Omental fat pad (tissue), 4 donors: ENCODE data around the gene CARMIL1. TPM values are rescaled to one million over a fixed set of nuclear protein-coding genes. Genes with fewer than 3 reads are reported as not detected.

Experiments used
- ATAC-seq: fragments of 150-250 bp; one replicate; pipeline ENCODE4 v1.9.1; 2016; ENCODE audit warnings: mild to moderate bottlenecking, moderate library complexity; ENCODE audit not compliant: low FRiP score
- DNase-seq: peaks from one replicate; pipeline ENCODE4 v3.0.0-alpha.2; 2019; ENCODE audit warnings: low spot score
- CTCF ChIP-seq, 3 donors: fragments of 450-650 bp; IDR thresholded peaks; one replicate each; pipeline ENCODE4 v1.5.1; 2016 to 2017; ENCODE audit warnings: antibody characterized with exemption in 3 of 3, mild to moderate bottlenecking in 3 of 3, moderate library complexity in 2 of 3
- total RNA-seq, 4 donors: library from RNA; depleted of rRNA; stranded (reverse); fragments of >200 nt; gene quantifications; one replicate each; pipeline ENCODE4 v1.1.0, GENCODE V29; 2016

Gene CARMIL1
- total RNA-seq, 4 donors from 2014 or later: 24.4 to 35.3 (median 29.6) TPM

GRCh38 chr6:25641940-25642666, 362.9 kb downstream of the CARMIL1 start:
- TF ChIP-seq CTCF (IDR thresholded peaks at IDR 0.05): no peak
- ATAC-seq: no peak
- DNase-seq: no peak

DNA sequence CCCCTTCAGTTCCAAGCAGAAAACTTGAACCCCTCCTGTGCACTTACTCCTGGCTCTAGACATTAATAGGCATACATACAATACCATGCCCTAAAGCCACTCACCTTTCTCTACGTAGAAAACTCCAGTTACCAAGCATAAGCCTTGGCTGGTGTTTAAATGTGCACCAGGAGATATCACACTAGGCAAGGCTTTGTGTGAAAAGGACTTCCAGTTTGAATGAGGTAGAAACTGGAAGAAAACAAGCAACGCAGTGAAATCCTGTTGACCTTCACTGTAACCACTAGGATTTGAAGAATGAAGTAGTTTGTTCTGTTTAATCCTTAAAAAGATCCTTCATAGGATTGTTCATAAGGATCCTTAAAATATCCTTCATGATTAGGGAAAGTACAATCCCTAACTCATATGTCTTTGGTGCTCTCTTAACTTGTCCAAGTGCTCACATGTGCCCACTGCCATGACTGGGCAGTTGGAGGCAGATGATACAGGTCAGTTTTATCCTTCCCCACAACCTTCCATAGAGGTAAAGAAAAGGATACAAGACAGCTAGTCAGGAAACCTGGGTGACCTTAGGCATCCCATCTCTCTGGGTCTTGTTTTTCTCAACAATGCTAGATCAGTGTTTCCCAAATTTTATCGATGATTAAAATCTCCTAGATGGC, 363.6 kb downstream of the CARMIL1 start:
- no peak for DNase-seq
- no peak for ATAC-seq
- no peak for TF ChIP-seq CTCF (IDR thresholded peaks at IDR 0.05)

DNA sequence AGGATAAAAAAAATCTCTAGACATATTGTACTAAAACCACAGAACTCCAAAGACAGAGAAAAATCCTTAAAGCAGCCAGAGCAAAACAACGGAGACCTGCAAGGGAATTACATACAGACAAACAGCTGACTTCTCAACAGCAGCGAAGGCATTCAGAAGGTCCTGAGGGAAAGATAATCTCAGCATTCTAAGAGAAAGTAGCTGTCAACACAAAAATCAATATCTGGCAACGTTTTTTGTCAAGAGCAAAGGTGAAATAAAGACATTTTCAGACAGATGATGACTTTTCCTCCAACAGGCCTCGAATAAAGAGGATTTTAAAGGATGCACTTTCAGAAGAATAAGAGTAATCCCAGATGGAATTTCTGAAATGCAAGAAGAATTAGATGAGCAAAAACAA, 366.7 kb downstream of the CARMIL1 start:
- DNase-seq (no peak), ATAC-seq (no peak)
- no peak for TF ChIP-seq CTCF (IDR thresholded peaks at IDR 0.05)

DNA sequence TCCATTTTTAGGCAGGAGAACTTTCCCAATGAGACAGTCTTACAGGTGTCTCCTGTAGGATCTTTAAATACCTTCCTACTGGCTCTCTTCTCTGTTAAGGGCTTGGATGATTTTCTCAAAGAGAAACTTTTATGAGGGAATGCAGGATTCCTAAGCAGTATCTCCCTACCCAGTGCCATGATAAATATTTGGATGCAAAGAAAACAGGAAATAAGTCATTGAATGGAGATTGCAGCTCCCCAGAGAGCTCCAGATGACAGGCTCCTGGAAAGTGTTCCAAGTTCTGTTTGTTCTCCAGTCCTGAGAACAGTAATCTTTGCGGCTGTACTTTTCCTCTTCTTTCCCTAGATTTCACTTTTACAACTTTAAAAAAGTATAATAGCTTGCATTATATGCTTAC, 370.4 kb downstream of the CARMIL1 start:
- ATAC-seq (no peak), DNase-seq (no peak)
- no peak for TF ChIP-seq CTCF (IDR thresholded peaks at IDR 0.05)

DNA sequence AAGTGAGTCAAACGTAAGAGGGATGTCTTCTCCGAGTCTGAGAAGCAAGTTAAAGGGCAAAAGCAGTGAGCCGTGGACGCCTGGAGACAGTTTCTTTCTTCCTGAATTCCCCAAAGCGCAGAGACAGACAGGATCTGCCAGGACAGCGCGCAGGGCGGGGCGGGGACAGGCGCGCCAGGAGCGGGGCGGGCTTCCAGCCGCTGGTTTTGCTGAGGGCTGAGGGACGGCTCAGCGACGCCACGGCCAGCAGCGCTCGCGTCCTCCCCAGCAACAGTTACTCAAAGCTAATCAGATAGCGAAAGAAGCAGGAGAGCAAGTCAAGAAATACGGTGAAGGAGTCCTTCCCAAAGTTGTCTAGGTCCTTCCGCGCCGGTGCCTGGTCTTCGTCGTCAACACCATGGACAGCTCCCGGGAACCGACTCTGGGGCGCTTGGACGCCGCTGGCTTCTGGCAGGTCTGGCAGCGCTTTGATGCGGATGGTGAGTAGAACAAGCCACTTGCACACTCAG, 372.9 kb downstream of the CARMIL1 start, which contains the start of gene SCGN:
TSS of gene SCGN (plus strand) at position 209 of the 509 bp plus-strand sequence. CDS start at position 398, 189 bp downstream.
- ATAC-seq (no peak), DNase-seq (peak; percentile 27)
- no peak for TF ChIP-seq CTCF (IDR thresholded peaks at IDR 0.05)

GRCh38 chr6:25655723-25656122, 376.5 kb downstream of the CARMIL1 start:
- TF ChIP-seq CTCF (IDR thresholded peaks at IDR 0.05): no peak
- ATAC-seq (no peak), DNase-seq (no peak)
